HCT116 (cell line): ENCODE measurements around the gene SENP8. TPM values are rescaled to one million over a fixed set of nuclear protein-coding genes. Genes with fewer than 3 reads are reported as not detected.

Source experiments
- ATAC-seq: fragments of 200-7000 bp; cut with Tn5 transposase; 2 replicates; pipeline ENCODE4 v1.9.1; 2020; ENCODE audit warnings: mild to moderate bottlenecking, moderate library complexity
- BruUV-seq: library from RNA; stranded (reverse); fragments of 400-500 nt; replicated peaks from 2 replicates; lab custom pipeline; 2021; lab: Mats Ljungman, UMichigan
- CTCF ChIA-PET: fragments of 300-600 bp; sonication (Branson Sonifier 250); formaldehyde crosslinking; loops from one replicate; lab custom pipeline; 2021; ENCODE audit warnings: antibody characterized with exemption; lab: Charles Lee
- POLR2A ChIA-PET: fragments of 300-600, 350-600 bp; sonication (Branson Sonifier 250); formaldehyde crosslinking; loops from one replicate; lab custom pipeline; 2021; ENCODE audit warnings: antibody characterized with exemption; lab: Charles Lee
- RAD21 ChIA-PET, 2 experiments: fragments of 300-600 bp; sonication (Branson Sonifier 250); formaldehyde crosslinking; loops; one replicate each; lab custom pipeline; 2023; ENCODE audit warnings: low total read pairs in 2 of 2; ENCODE audit not compliant: uncharacterized antibody in 2 of 2, unreplicated experiment in 2 of 2, low non-redundant PET in 1 of 2; lab: Charles Lee
- DNase-seq: peaks from one replicate; pipeline ENCODE4 v3.0.0-alpha.2; 2010; ENCODE audit warnings: low read depth, low spot score
- H2AFZ ChIP-seq: fragments of 200-600 bp; shearing (Covaris generic), sonication (generic); 2 replicates; pipeline ENCODE4 v1.6.1; 2017; ENCODE audit warnings: low read depth, mixed run types, mixed read lengths, antibody characterized with exemption, low read length; ENCODE audit not compliant: poor library complexity, severe bottlenecking
- H3K27ac ChIP-seq: 2 replicates; pipeline ENCODE4 v1.5.1; 2012; ENCODE audit warnings: low read depth, low read length
- H3K27me3 ChIP-seq: fragments of 200-600 bp; sonication (generic); 2 replicates; pipeline ENCODE4 v1.6.1; 2016; ENCODE audit warnings: mixed run types, low read length, mixed read lengths; ENCODE audit not compliant: insufficient read depth
- H3K36me3 ChIP-seq, 2 experiments: fragments of 200-500 bp in 1 of 2; fragments of 200-600 bp in 1 of 2; sonication (Bioruptor generic) in 1 of 2; sonication (generic) in 1 of 2; 2 replicates each; pipeline versions ENCODE4 v1.5.1 to v1.6.1; 2014 to 2016; ENCODE audit warnings: low read length in 2 of 2, inconsistent platforms in 1 of 2, mixed read lengths in 1 of 2, mixed run types in 1 of 2; ENCODE audit not compliant: insufficient read depth in 2 of 2, control insufficient read depth in 1 of 2
- H3K4me1 ChIP-seq, 2 experiments: fragments of 200-600 bp in 1 of 2; sonication (generic) in 1 of 2; 2 replicates each; pipeline versions ENCODE4 v1.5.1 to v1.6.1; 2012 to 2017; ENCODE audit warnings: low read length in 2 of 2, inconsistent platforms in 1 of 2, mild to moderate bottlenecking in 1 of 2, mixed read lengths in 1 of 2, mixed run types in 1 of 2, moderate library complexity in 1 of 2; ENCODE audit not compliant: insufficient read depth in 2 of 2, control insufficient read depth in 1 of 2
- H3K4me2 ChIP-seq: fragments of 200-600 bp; sonication (generic); 2 replicates; pipeline ENCODE4 v1.6.1; 2017; ENCODE audit warnings: mixed run types, low read length, mixed read lengths
- H3K4me3 ChIP-seq, 2 experiments: fragments of 200-600 bp in 1 of 2; sonication (generic) in 1 of 2; replicated peaks in 1 of 2; 2 replicates each; pipeline ENCODE4 v1.5.1; 2011 to 2016; ENCODE audit warnings: low read length in 2 of 2, control low read depth in 1 of 2, low read depth in 1 of 2, mild to moderate bottlenecking in 1 of 2, mixed read lengths in 1 of 2, mixed run types in 1 of 2
- H3K79me2 ChIP-seq: fragments of 200-600 bp; sonication (generic); 2 replicates; pipeline ENCODE4 v1.6.1; 2017; ENCODE audit warnings: mild to moderate bottlenecking, mixed run types, low read length, moderate library complexity, mixed read lengths; ENCODE audit not compliant: insufficient read depth
- H3K9ac ChIP-seq: fragments of 200-600 bp; sonication (generic); 2 replicates; pipeline ENCODE4 v1.6.1; 2016; ENCODE audit warnings: low read length, mixed read lengths
- H3K9me2 ChIP-seq: fragments of 200-600 bp; sonication (generic), shearing (Covaris generic); 2 replicates; pipeline ENCODE4 v1.6.1; 2017; ENCODE audit warnings: mixed run types, mild to moderate bottlenecking, moderate library complexity; ENCODE audit not compliant: insufficient read depth
- H3K9me3 ChIP-seq, 2 experiments: fragments of 200-500 bp in 1 of 2; fragments of 200-600 bp in 1 of 2; sonication (Bioruptor generic) in 1 of 2; sonication (generic) in 1 of 2; 2 replicates each; pipeline ENCODE4 v1.6.1; 2014 to 2017; ENCODE audit warnings: low read length in 2 of 2, mixed read lengths in 2 of 2, inconsistent platforms in 1 of 2, low read depth in 1 of 2, mild to moderate bottlenecking in 1 of 2, mixed run types in 1 of 2, moderate library complexity in 1 of 2; ENCODE audit not compliant: control insufficient read depth in 1 of 2, insufficient read depth in 1 of 2
- H4K20me1 ChIP-seq: fragments of 200-600 bp; sonication (generic), shearing (Covaris generic); 2 replicates; pipeline ENCODE4 v1.6.1; 2017; ENCODE audit warnings: mixed run types, mild to moderate bottlenecking, moderate library complexity; ENCODE audit not compliant: insufficient read depth
- CBX3 ChIP-seq: IDR thresholded peaks from 2 replicates; pipeline ENCODE4 v1.6.1; 2012; ENCODE audit warnings: low read depth
- CEBPB ChIP-seq: IDR thresholded peaks from 2 replicates; pipeline ENCODE4 v1.6.1; 2012; ENCODE audit warnings: low read depth
- FOSL1 ChIP-seq: IDR thresholded peaks from 2 replicates; pipeline ENCODE4 v1.6.1; 2012; ENCODE audit warnings: low read depth
- POLR2A ChIP-seq: IDR thresholded peaks from 2 replicates; pipeline ENCODE4 v1.7.0; 2011; ENCODE audit warnings: borderline replicate concordance; ENCODE audit not compliant: insufficient read depth, insufficient read length; ENCODE audit errors: extremely low read depth
- POLR2AphosphoS5 ChIP-seq: IDR thresholded peaks from 2 replicates; pipeline ENCODE4 v1.6.1; 2011; ENCODE audit warnings: mild to moderate bottlenecking, low read depth, low read length, moderate library complexity
- RAD21 ChIP-seq: IDR thresholded peaks from 2 replicates; pipeline ENCODE4 v1.6.1; 2012; ENCODE audit warnings: low read depth, mild to moderate bottlenecking
- SIN3A ChIP-seq: IDR thresholded peaks from 2 replicates; pipeline ENCODE4 v1.6.1; 2012; ENCODE audit warnings: low read depth
- SP1 ChIP-seq: IDR thresholded peaks from 2 replicates; pipeline ENCODE4 v1.6.1; 2012; ENCODE audit warnings: low read depth
- TCF7L2 ChIP-seq: IDR thresholded peaks from 2 replicates; pipeline ENCODE4 v1.7.0; 2011; ENCODE audit warnings: borderline replicate concordance, inconsistent platforms; ENCODE audit not compliant: insufficient read depth, insufficient read length; ENCODE audit errors: extremely low read depth
- ZBTB33 ChIP-seq: IDR thresholded peaks from 2 replicates; pipeline ENCODE4 v1.6.1; 2011; ENCODE audit warnings: mild to moderate bottlenecking, low read length, moderate library complexity; ENCODE audit not compliant: insufficient replicate concordance; ENCODE audit errors: extremely low read depth
- ZFX ChIP-seq: fragments of 450-650 bp; IDR thresholded peaks from 2 replicates; pipeline ENCODE4 v1.6.1; 2017
- intact Hi-C: fragments of 100-400 bp; cut with micrococcal nuclease; formaldehyde crosslinking; loops from 2 replicates; pipeline ENCODE4 v1.10.0; 2022
- total RNA-seq: library from RNA; stranded (reverse); gene quantifications from one replicate; pipeline ENCODE4 v1.2.1, GENCODE V29; 2021; ENCODE audit not compliant: unreplicated experiment

The SENP8 gene
- total RNA-seq, 1 experiment from 2014 or later: 3.8 TPM

GRCh38 chr15:72074335-72075060, 43.7 kb upstream of the SENP8 start:
- H3K4me3 ChIP-seq: no peak overlapping the region
- no peak for DNase-seq
- no peak for ATAC-seq
- POLR2A ChIA-PET: no interaction called here
- H3K36me3 ChIP-seq: no peaks in the 10 kb centered on the region
- no peak overlapping the region for H2AFZ ChIP-seq
- H3K79me2 ChIP-seq: 0 out of 2 replicates have a peak, but pooled peaks cover 5% of the 10 kb centered on the region
- no peaks in the 10 kb centered on the region for H3K9me3 ChIP-seq
- H3K27ac ChIP-seq: no peak overlapping the region
- no peak for TF ChIP-seq CBX3
- no peak for TF ChIP-seq SP1
- no peak for TF ChIP-seq SIN3A
- no peak for TF ChIP-seq POLR2AphosphoS5
- TF ChIP-seq CEBPB: no peak
- TF ChIP-seq FOSL1: no peak
- no peak for TF ChIP-seq RAD21
- no peak for TF ChIP-seq ZBTB33
- TF ChIP-seq TCF7L2: no peak
- no peak for TF ChIP-seq ZFX
- no peak for TF ChIP-seq POLR2A
- H3K9me2 ChIP-seq: no peaks in the 10 kb centered on the region
- H3K4me2 ChIP-seq: no peak overlapping the region
- intact Hi-C loops: no loop called here
- H3K4me1 ChIP-seq: no peaks in the 10 kb centered on the region
- no peaks in the 10 kb centered on the region for H3K27me3 ChIP-seq
- CTCF ChIA-PET: interaction anchor here (0.7 to 1.1 kb wide), 2 partner anchors 32 to 526 kb away, joined by 3 to 5 read pairs; no protein-coding TSS in a partner anchor
- no peak overlapping the region for H3K9ac ChIP-seq
- RAD21 ChIA-PET: no interaction called here
- BruUV-seq: no TSS peak
- no peaks in the 10 kb centered on the region for H4K20me1 ChIP-seq
